ENCODE results near the gene CEP350.

- TF ChIP-seq CTCF (IDR thresholded peaks at IDR 0.05) = no peak
- no peak for TF ChIP-seq POLR2AphosphoS5 (IDR thresholded peaks at IDR 0.05; ENCODE audit: low read depth, low read length)
- TF ChIP-seq REST (IDR thresholded peaks at IDR 0.05; ENCODE audit: insufficient read depth in 1 of 2, low read depth in 2 of 2, low read length in 1 of 2) = no peak
- no peak for TF ChIP-seq TCF7L2 (IDR thresholded peaks at IDR 0.05; ENCODE audit: low read depth, low read length)
- no peak for TF ChIP-seq SIN3A (IDR thresholded peaks at IDR 0.05; ENCODE audit: borderline replicate concordance, insufficient read depth, low read depth, low read length)
Measured at GRCh38 chr1:179971563-179972496, 17.2 kb downstream of the CEP350 start.
